Skeletal muscle satellite cell (primary cell): ENCODE results near the gene PTK7.
A peak's percentile ranks its signal among the peaks of the same experiment; 100 is the strongest.

Source experiments
- H3K27me3 ChIP-seq: 2 replicates; pipeline ENCODE4 v1.7.0; 2013; ENCODE audit warnings: low read length; ENCODE audit not compliant: control insufficient read depth, insufficient read depth
- H3K36me3 ChIP-seq: 2 replicates; pipeline ENCODE4 v1.7.0; 2013; ENCODE audit warnings: mild to moderate bottlenecking, control low read depth, low read length; ENCODE audit not compliant: insufficient read depth
- H3K4me1 ChIP-seq: 2 replicates; pipeline ENCODE4 v1.7.0; 2013; ENCODE audit warnings: low read length; ENCODE audit not compliant: control insufficient read depth, insufficient read depth
- H3K4me2 ChIP-seq: 2 replicates; pipeline ENCODE4 v1.7.0; 2013; ENCODE audit warnings: mild to moderate bottlenecking, low read length
- H3K4me3 ChIP-seq: 2 replicates; pipeline ENCODE4 v1.7.0; 2013; ENCODE audit warnings: low read length
- H3K9ac ChIP-seq: 2 replicates; pipeline ENCODE4 v1.7.0; 2013; ENCODE audit warnings: mild to moderate bottlenecking, low read depth, low read length, moderate library complexity
- H3K9me3 ChIP-seq: replicated peaks from 2 replicates; pipeline ENCODE4 v1.7.0; 2013; ENCODE audit warnings: mild to moderate bottlenecking, control low read depth, low read length

PTK7 gene

GRCh38 chr6:43178150-43178549, 102.0 kb downstream of the PTK7 start:
- H3K4me1 ChIP-seq = peaks cover 45% of the 10 kb centered on the region
- no peak overlapping the region for H3K4me3 ChIP-seq
- H3K27me3 ChIP-seq = no peaks in the 10 kb centered on the region
- H3K9ac ChIP-seq = no peak overlapping the region
- no peak overlapping the region for H3K4me2 ChIP-seq
- H3K36me3 ChIP-seq = peaks cover 44% of the 10 kb centered on the region
- no peaks in the 10 kb centered on the region for H3K9me3 ChIP-seq

- Histone ChIP-seq H3K4me2 (no peak overlapping the region), H3K36me3 (peaks cover 40% of the 10 kb centered on the region), H3K27me3 (no peaks in the 10 kb centered on the region), H3K4me3 (no peak overlapping the region), H3K4me1 (peaks cover 36% of the 10 kb centered on the region), H3K9me3 (no peaks in the 10 kb centered on the region), H3K9ac (no peak overlapping the region)
These were observed 103.1 kb downstream of the PTK7 start for GRCh38 chr6:43178951-43179830.

- Histone ChIP-seq H3K4me1 (peaks cover 32% of the 10 kb centered on the region), H3K9ac (no peak overlapping the region), H3K4me3 (no peak overlapping the region), H3K36me3 (peaks cover 46% of the 10 kb centered on the region), H3K9me3 (no peaks in the 10 kb centered on the region), H3K4me2 (no peak overlapping the region), H3K27me3 (no peaks in the 10 kb centered on the region)
These were observed 103.9 kb downstream of the PTK7 start for GRCh38 chr6:43180058-43180457.

- no peak overlapping the region for H3K4me2 ChIP-seq
- H3K9ac ChIP-seq = no peak overlapping the region
- H3K27me3 ChIP-seq = no peaks in the 10 kb centered on the region
- peaks cover 44% of the 10 kb centered on the region for H3K36me3 ChIP-seq
- H3K4me3 ChIP-seq = no peak overlapping the region
- H3K9me3 ChIP-seq = no peaks in the 10 kb centered on the region
- H3K4me1 ChIP-seq = peaks cover 23% of the 10 kb centered on the region
These were observed 104.9 kb downstream of the PTK7 start for GRCh38 chr6:43180985-43181384.

- Histone ChIP-seq H3K36me3 (peaks cover 44% of the 10 kb centered on the region), H3K4me3 (peak overlapping the region; percentile 85), H3K9me3 (no peaks in the 10 kb centered on the region), H3K9ac (peak overlapping the region; percentile 83), H3K4me1 (peaks cover 20% of the 10 kb centered on the region), H3K27me3 (no peaks in the 10 kb centered on the region), H3K4me2 (peak overlapping the region; percentile 93)
These were observed 105.5 kb downstream of the PTK7 start for GRCh38 chr6:43181621-43181941.

- Histone ChIP-seq H3K36me3 (peaks cover 46% of the 10 kb centered on the region), H3K4me1 (peaks cover 20% of the 10 kb centered on the region)
These were observed 106.1 kb downstream of the PTK7 start, which contains the start of gene CUL9 for GRCh38 chr6:43181942-43182860. CUL9 (plus strand) TSS chr6:43182196; CDS start chr6:43184311, 2,115 bp downstream.

GRCh38 chr6:43183441-43183840, 107.3 kb downstream of the PTK7 start:
- Histone ChIP-seq H3K27me3 (no peaks in the 10 kb centered on the region), H3K4me3 (peak overlapping the region; percentile 85), H3K9ac (no peak overlapping the region), H3K36me3 (peaks cover 53% of the 10 kb centered on the region), H3K4me1 (peaks cover 20% of the 10 kb centered on the region), H3K4me2 (peak overlapping the region; percentile 93), H3K9me3 (no peaks in the 10 kb centered on the region)

More at GRCh38 chr6:43181942-43182860, 106.1 kb downstream of the PTK7 start, which contains the start of gene CUL9:
- H3K9ac ChIP-seq = peak within 1 kb of the TSS; percentile 83
- H3K9me3 ChIP-seq = no peaks in the 10 kb centered on the region
- peak within 1 kb of the TSS; percentile 93 for H3K4me2 ChIP-seq
- H3K27me3 ChIP-seq = no peaks in the 10 kb centered on the region
- H3K4me3 ChIP-seq = peak within 1 kb of the TSS; percentile 85

GRCh38 chr6:43184268-43184985, 108.3 kb downstream of the PTK7 start:
- H3K27me3 ChIP-seq = no peaks in the 10 kb centered on the region
- H3K4me2 ChIP-seq = no peak overlapping the region
- H3K4me3 ChIP-seq = no peak overlapping the region
- no peaks in the 10 kb centered on the region for H3K9me3 ChIP-seq
- H3K36me3 ChIP-seq = peaks cover 45% of the 10 kb centered on the region
- H3K9ac ChIP-seq = no peak overlapping the region
- H3K4me1 ChIP-seq = peaks cover 20% of the 10 kb centered on the region

GRCh38 chr6:43185391-43185985, 109.4 kb downstream of the PTK7 start:
- Histone ChIP-seq H3K4me1 (peaks cover 20% of the 10 kb centered on the region), H3K9ac (no peak overlapping the region), H3K9me3 (no peaks in the 10 kb centered on the region), H3K36me3 (peaks cover 43% of the 10 kb centered on the region), H3K4me2 (no peak overlapping the region), H3K4me3 (no peak overlapping the region), H3K27me3 (no peaks in the 10 kb centered on the region)

- Histone ChIP-seq H3K9me3 (no peaks in the 10 kb centered on the region), H3K4me3 (no peak overlapping the region), H3K9ac (no peak overlapping the region), H3K36me3 (peaks cover 43% of the 10 kb centered on the region), H3K27me3 (no peaks in the 10 kb centered on the region), H3K4me1 (peaks cover 18% of the 10 kb centered on the region), H3K4me2 (no peak overlapping the region)
These were observed 109.9 kb downstream of the PTK7 start for GRCh38 chr6:43186019-43186418.
